ENCODE results near the gene SLC25A30.
"Not testable (repeated sequence)": the region's sequence is repeated elsewhere in the genome, so short reads cannot be mapped to it uniquely, and the experiment has no call there.

Gene SLC25A30

DNA sequence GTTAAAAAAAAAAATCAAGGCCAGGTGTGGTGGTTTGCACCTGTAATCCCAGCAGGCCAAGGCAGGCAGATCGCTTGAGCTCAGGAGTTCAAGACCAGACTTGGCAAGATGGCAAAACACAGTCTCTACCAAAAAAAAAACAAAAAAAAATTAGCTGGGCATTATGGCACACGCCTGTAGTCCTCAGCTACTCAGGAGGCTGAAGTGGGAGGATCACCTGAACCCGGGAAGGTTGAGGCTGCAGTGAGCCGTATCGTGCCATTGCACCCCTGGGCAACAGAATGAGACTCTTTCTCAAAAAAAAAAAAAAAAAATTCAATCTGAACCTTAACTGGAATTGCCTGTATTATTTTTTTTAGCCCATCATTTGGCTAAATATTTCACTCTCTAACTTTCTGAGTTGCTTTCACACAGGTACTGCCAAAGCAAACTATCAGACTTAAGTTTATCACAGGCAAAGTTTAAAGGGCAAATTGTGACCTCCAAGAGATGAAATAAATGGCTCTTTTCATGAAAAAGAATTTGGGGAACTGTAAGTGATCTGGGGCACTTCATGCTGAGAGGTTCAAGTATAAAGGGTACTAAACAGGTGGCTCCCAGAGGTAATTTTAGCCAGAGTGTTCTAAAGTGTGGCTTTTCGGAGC is 14.7 kb upstream of the SLC25A30 start:
- DNase-seq (ENCODE audit: low read depth in 2 of 2), result no peak

DNA sequence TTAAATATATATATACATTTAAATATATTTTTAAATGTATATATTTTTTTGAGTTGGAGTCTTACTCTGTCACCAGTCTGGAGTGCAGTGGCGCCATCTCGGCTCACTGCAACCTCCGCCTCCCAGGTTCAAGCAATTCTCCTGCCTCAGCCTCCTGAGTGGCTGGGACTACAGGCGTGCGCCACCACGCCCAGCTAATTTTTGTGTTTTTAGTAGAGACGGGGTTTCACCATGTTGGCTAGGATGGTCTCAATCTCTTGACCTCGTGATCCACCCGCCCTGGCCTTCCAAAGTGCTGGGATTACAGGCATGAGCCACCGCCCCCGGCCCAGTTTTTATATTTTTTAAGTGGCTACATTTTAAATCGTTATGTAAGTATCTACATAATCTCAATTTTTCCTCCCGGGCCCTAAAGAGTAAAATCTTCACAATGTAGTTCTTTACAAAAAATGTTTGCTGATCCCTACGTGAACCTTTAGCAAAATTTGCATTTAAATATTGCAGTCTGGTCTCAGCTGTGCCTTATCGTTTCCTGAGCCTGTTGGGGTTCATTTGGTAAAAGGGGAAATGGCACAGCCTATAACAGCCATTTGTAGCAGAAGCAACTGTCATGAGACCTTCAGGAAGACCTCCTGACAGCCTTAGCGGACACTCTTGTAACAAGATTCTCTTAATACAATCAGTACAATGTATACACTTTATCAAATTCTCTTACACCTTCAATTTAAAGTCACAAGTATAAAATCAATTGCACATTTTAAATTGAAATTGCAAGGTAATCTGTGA is 8.1 kb upstream of the SLC25A30 start:
- not testable (repeated sequence) for DNase-seq (ENCODE audit: low read depth in 2 of 2)

DNA sequence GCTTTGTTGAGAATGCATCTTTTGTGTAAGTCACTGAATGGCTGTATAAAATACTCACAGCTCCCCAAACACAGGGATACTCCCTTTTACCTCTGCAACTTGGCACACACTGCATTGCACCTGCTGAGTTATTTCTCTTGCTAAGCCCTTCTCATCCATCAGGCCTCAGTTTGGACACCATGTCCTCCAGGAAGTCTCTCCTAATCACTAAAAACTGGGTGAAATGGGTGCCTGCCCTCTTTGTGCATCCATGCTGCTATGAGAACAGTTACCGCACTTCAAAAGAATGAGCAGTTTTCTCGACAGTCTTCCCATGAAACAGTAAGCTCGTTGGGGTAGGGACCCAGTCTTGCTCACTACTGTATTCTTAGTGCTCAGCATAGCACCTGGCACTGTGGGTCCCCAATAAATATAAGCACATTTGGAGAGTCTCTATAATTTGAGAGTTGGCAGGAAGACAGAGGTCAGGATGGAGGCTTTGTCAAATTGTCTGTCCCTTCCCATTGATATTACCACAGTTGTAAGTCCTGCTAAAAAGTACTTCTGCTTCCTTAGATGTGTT is 4.6 kb upstream of the SLC25A30 start:
- DNase-seq (ENCODE audit: low read depth in 2 of 2), result no peak

DNA sequence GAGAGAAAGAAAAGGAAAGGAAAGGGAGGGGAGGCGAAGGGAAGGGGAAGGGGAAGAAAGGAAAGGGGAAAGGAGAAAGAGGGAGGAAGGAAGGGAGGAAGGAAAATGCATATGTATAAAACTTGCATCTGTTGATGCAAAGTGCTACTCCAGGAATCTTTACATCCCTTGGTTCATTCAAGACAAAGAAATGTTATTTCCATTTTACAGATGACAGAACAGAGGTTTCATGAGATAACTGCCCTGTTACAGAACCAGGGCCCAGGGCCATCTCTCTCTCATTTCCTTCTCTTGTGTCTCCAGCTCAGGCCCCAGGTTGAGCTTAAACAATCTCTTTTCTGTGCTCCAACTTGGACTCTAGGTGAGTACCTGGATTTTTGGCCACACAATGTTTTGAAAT is 1.8 kb upstream of the SLC25A30 start:
- no peak for DNase-seq (ENCODE audit: low read depth in 2 of 2)

GRCh38 chr13:45419389-45419788 is 1.2 kb upstream of the SLC25A30 start:
- DNase-seq (ENCODE audit: low read depth in 2 of 2), result not testable (repeated sequence)

DNA sequence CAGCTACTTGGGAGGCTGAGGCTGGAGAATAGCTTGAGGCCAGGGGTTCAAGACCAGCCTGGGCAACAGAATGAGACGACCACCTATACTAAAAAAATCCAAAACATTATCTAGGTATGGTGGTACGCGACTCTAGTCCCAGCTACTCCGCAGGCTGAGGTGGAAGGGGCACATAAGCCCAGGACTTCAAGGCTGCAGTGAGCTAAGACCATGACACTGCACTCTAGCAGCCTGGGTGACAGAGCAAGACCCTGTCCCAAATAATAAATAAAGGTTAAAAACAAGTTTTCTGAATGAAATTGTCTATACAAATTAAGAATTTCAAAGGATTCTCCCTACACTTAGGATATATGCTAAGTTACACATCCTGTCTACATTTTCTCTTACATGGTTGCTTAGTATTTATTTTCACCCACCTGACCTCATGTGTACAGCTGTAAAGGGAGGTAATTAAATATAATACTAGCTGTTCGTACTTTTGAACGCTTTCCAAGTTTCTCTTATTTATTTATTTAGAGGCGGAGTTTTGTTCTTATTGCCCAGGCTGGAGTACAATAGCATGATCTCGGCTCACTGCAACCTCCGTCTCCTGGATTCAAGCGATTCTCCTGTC is 1.6 kb downstream of the SLC25A30 start:
- no peak for DNase-seq (ENCODE audit: low read depth in 2 of 2)

GRCh38 chr13:45415112-45415511 is 3.1 kb downstream of the SLC25A30 start:
- no peak for DNase-seq (ENCODE audit: low read depth in 2 of 2)

GRCh38 chr13:45413826-45414307 is 4.3 kb downstream of the SLC25A30 start:
- DNase-seq (ENCODE audit: low read depth in 2 of 2), result no peak

DNA sequence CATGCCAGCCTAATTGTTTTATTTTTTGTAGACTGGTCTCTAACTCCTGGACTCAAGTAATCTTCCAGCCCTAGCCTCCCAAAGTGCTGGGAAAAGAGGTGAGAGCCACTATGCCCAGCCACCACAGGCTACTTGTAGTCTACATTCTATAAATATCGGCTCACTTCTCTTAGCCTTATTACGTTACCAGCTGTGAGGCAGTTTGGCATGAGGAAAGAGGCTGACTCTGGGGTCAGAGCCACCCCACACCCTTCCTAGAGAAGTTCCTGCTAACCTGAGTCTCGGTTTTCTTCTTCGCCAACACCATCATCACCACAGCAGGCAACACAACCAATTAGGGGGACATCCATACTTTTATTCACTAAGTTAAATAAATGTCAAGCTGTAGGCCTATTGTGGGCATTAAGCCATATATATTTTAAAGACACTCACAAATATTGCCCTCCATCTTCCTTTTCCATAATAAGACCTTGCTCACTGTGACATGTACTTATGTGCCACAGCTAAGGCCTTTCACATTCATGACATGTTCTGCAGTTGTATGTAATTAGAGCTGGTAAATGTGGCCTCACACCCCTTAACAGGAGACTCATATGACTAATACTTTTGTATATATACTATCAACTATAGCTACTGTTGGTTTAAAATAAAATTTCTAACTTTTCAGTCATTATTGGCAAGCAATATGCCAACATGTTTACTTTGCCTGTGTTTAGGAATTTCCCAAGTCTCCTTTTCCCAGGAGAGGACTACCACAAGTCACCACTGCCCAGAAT is 5.7 kb downstream of the SLC25A30 start:
- no peak for DNase-seq (ENCODE audit: low read depth in 2 of 2)

GRCh38 chr13:45411631-45412030 is 6.5 kb downstream of the SLC25A30 start:
- no peak for DNase-seq (ENCODE audit: low read depth in 2 of 2)

- no peak for DNase-seq (ENCODE audit: low read depth in 2 of 2)
Observed at GRCh38 chr13:45411221-45411620, 7.0 kb downstream of the SLC25A30 start.

DNA sequence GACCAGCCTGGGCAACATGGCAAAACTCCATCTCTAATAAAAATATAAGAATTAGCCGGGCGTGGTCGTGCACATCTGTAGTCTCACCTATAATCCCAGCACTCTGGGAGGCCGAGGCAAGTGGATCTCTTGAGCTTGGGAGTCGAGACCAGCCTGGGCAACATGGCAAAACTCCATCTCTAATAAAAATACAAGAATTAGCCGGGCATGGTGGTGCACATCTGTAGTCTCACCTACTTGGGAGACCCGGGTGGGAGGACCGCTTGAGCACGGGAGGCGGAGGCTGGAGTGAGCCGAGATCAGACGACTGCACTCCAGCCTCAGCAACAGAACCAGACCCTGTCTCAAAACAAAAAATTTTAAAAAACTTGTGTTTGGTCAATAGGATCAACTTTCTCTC is 7.7 kb downstream of the SLC25A30 start:
- DNase-seq (ENCODE audit: low read depth in 2 of 2), result no peak

DNA sequence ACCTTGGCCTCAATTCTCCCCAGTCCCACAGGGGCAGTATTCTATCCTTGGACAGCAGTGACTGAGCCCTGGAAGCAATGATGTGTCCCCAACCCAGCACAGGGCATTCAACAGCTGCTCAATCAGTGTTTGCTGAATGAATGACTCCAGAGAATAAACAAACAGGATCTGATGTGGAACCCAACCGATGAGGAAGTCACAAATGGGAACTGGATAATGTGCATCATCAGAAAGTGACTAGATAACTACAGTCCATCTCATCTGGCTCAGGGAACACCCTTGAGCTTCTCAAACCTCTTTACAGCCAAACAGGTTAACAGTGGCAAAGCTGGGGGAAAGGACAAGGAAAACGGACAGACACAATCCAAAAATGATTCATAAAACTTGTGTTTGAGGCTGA is 8.2 kb downstream of the SLC25A30 start:
- DNase-seq (ENCODE audit: low read depth in 2 of 2), result no peak

DNA sequence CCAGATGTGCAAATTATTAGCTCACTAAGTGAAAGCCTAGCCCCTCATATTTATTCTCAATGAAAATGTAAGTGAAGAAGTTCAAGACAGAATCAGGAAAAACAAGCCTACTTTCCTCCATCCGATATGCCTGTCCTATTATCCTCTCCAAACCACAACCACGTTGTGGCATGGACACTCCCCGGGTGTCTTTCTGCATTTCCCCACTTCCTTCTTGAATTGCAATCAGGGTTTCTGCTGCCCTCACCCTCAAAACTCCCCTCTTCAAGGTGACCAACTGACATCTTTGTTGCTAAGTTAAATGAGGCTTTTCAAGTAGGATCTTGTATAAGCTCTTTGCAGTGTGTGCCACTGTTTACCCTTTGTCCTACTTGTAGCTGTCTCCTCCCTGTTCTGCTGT is 11.8 kb downstream of the SLC25A30 start:
- DNase-seq (ENCODE audit: low read depth in 2 of 2), result no peak

DNA sequence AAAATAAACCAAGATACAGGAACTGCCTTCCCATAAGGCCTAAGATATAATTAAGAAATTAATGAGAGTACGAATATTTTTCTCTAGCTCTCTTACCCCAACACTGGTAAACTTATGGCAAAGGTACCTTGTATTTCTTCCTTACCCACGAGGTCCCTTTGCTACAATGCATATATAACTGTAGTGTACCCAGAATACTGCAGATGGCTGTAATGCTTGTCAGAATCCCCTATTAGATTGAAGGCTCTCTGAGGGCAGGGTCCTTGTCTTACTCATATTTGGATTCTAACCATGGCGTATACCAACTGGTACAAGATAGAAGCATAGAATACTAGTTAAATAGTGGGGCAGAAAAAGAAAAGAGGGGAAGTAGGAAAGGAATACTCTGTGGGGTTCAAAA is 15.1 kb downstream of the SLC25A30 start:
- no peak for DNase-seq (ENCODE audit: low read depth in 2 of 2)

- DNase-seq (ENCODE audit: low read depth in 2 of 2), result no peak
Observed at GRCh38 chr13:45402641-45403040, 15.5 kb downstream of the SLC25A30 start.

DNA sequence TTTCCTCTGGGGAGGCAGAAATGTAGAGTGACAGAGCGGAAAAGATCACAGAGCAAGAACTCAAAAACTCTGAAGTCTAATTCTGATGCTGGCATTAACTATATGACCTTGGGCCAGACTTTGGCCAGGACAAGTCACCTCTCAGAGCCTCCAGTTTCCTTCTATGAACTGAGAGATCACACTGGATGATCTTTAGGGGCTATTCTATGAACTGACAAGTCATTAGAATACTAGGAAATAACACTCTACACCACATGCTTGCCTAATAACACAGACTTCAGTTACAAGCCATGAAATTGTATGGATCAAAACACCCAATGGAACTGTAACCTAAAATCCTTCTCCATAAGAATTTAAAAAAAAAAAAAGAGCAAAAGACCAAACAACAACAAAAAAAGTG is 16.9 kb downstream of the SLC25A30 start:
- no peak for DNase-seq (ENCODE audit: low read depth in 2 of 2)

GRCh38 chr13:45398877-45399276 is 19.3 kb downstream of the SLC25A30 start:
- no peak for DNase-seq (ENCODE audit: low read depth in 2 of 2)

GRCh38 chr13:45396533-45397095 is 21.6 kb downstream of the SLC25A30 start:
- DNase-seq (ENCODE audit: low read depth in 2 of 2), result no peak

- DNase-seq (ENCODE audit: low read depth in 2 of 2), result no peak
Observed at GRCh38 chr13:45393941-45394570, 24.1 kb downstream of the SLC25A30 start.

GRCh38 chr13:45392811-45393210 is 25.4 kb downstream of the SLC25A30 start:
- DNase-seq (ENCODE audit: low read depth in 2 of 2), result no peak
